Ovary (tissue), 3 donors: ENCODE measurements around the gene FERMT2.

Source experiments
- CTCF ChIP-seq, 3 donors: fragments of 450-650 bp in 2 of 3; fragments of 200-600 bp in 1 of 3; IDR thresholded peaks; one replicate each; pipeline versions ENCODE4 v1.5.1 to v1.8.0; 2016 to 2022; ENCODE audit warnings: antibody characterized with exemption in 3 of 3, mild to moderate bottlenecking in 1 of 3
- POLR2A ChIP-seq: fragments of 450-650 bp; IDR thresholded peaks from one replicate; pipeline ENCODE4 v1.6.1; 2017; ENCODE audit warnings: antibody characterized with exemption, mild to moderate bottlenecking, moderate library complexity
- donor health status: DM: no; HTN: no; CAD: no.

- TF ChIP-seq CTCF (IDR thresholded peaks at IDR 0.05) (no peak), POLR2A (no peak)
Observed at GRCh38 chr14:52877628-52878027, 73.2 kb downstream of the FERMT2 start.
